Gastroesophageal sphincter (tissue), 3 donors: ENCODE results near the gene MYDGF.

Experiments
- POLR2A ChIP-seq, 2 donors: fragments of 450-650 bp; IDR thresholded peaks; one replicate each; pipeline ENCODE4 v1.6.1; 2017; ENCODE audit warnings: antibody characterized with exemption in 2 of 2, mild to moderate bottlenecking in 2 of 2, moderate library complexity in 1 of 2
- TF ChIP-seq, protein P1 (sequence below), 4 experiments: fragments of 200-600 bp in 2 of 4; fragments of 450-650 bp in 2 of 4; sonication (generic) in 1 of 4; IDR thresholded peaks; one replicate each; pipeline ENCODE4 v1.5.1; 2017 to 2019; ENCODE audit warnings: antibody characterized with exemption in 4 of 4, mild to moderate bottlenecking in 2 of 4, moderate library complexity in 2 of 4

GRCh38 chr19:4704317-4704673 lies 34.2 kb upstream of the MYDGF start:
- TF ChIP-seq, protein P1, sequence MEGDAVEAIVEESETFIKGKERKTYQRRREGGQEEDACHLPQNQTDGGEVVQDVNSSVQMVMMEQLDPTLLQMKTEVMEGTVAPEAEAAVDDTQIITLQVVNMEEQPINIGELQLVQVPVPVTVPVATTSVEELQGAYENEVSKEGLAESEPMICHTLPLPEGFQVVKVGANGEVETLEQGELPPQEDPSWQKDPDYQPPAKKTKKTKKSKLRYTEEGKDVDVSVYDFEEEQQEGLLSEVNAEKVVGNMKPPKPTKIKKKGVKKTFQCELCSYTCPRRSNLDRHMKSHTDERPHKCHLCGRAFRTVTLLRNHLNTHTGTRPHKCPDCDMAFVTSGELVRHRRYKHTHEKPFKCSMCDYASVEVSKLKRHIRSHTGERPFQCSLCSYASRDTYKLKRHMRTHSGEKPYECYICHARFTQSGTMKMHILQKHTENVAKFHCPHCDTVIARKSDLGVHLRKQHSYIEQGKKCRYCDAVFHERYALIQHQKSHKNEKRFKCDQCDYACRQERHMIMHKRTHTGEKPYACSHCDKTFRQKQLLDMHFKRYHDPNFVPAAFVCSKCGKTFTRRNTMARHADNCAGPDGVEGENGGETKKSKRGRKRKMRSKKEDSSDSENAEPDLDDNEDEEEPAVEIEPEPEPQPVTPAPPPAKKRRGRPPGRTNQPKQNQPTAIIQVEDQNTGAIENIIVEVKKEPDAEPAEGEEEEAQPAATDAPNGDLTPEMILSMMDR (IDR thresholded peaks at IDR 0.05) = no peak
- no peak for TF ChIP-seq POLR2A (IDR thresholded peaks at IDR 0.05)
